Smooth muscle cell (in vitro differentiated cells): Measurements from ENCODE around the gene TSHZ2. TPM values are rescaled to one million over a fixed set of nuclear protein-coding genes. Genes with fewer than 3 reads are reported as not detected.

Experiments
- DNase-seq: peaks from one replicate; lab custom pipeline; 2025; ENCODE audit not compliant: unreplicated experiment; lab: John Stamatoyannopoulos, UW
- H2AFZ ChIP-seq: fragments of 200-600 bp; sonication (generic); 2 replicates; pipeline ENCODE4 v1.6.0; 2016; ENCODE audit warnings: antibody characterized with exemption, low read depth, mild to moderate bottlenecking
- H3F3A ChIP-seq: fragments of 200-600 bp; sonication (generic); 2 replicates; pipeline ENCODE4 v1.6.0; 2017; ENCODE audit warnings: antibody characterized with exemption, low read depth
- H3K27ac ChIP-seq: fragments of 200-600 bp; sonication (generic); 2 replicates; pipeline ENCODE4 v1.5.1; 2016; ENCODE audit warnings: low read depth, mild to moderate bottlenecking
- H3K27me3 ChIP-seq: fragments of 200-600 bp; sonication (generic); 2 replicates; pipeline ENCODE4 v1.6.1; 2016; ENCODE audit warnings: low read depth, mild to moderate bottlenecking
- H3K36me3 ChIP-seq: fragments of 200-600 bp; sonication (generic); 2 replicates; pipeline ENCODE4 v1.5.1; 2016; ENCODE audit warnings: low read depth
- H3K4me1 ChIP-seq: fragments of 200-600 bp; sonication (generic); 2 replicates; pipeline ENCODE4 v1.5.1; 2016; ENCODE audit warnings: low read depth
- H3K4me2 ChIP-seq: fragments of 200-600 bp; sonication (generic); 2 replicates; pipeline ENCODE4 v1.6.0; 2016; ENCODE audit warnings: mild to moderate bottlenecking
- H3K4me3 ChIP-seq: fragments of 200-600 bp; sonication (generic); 2 replicates; pipeline ENCODE4 v1.5.1; 2016; ENCODE audit warnings: mild to moderate bottlenecking
- H3K79me2 ChIP-seq: fragments of 200-600 bp; sonication (generic); 2 replicates; pipeline ENCODE4 v1.6.0; 2016; ENCODE audit warnings: low read depth, mild to moderate bottlenecking
- H3K9ac ChIP-seq: fragments of 200-600 bp; sonication (generic); 2 replicates; pipeline ENCODE4 v1.6.0; 2016; ENCODE audit warnings: low read depth
- H3K9me3 ChIP-seq: fragments of 200-600 bp; sonication (generic); replicated peaks from 2 replicates; pipeline ENCODE4 v1.5.1; 2016; ENCODE audit warnings: low read depth
- H4K20me1 ChIP-seq: fragments of 200-600 bp; sonication (generic); 2 replicates; pipeline ENCODE4 v1.6.0; 2016; ENCODE audit warnings: low read depth
- CTCF ChIP-seq: fragments of 200-600 bp; sonication (generic); IDR thresholded peaks from 2 replicates; pipeline ENCODE4 v1.5.1; 2017; ENCODE audit warnings: borderline replicate concordance, mild to moderate bottlenecking, antibody characterized with exemption; ENCODE audit not compliant: insufficient read depth, poor library complexity, severe bottlenecking
- WGBS: methylation state at CpG from one replicate; pipeline ENCODE4 v1.1.7; 2016; ENCODE audit warnings: low lambda C conversion rate; 5-methylcytosine and 5-hydroxymethylcytosine counted together
- polyA plus RNA-seq: library from polyadenylated mRNA; unstranded; fragments of >200 nt; fragmentation: Nextera tagmentation; extraction: Ambion mirVana; gene quantifications from 2 replicates; pipeline ENCODE4 v1.2.1, GENCODE V29; 2016
- total RNA-seq: library from RNA; depleted of rRNA; stranded (reverse); fragments of >200 nt; gene quantifications from 2 replicates; pipeline ENCODE4 v1.2.3, GENCODE V29; 2014

TSHZ2 gene
- total and polyA plus RNA-seq, 2 experiments from 2014 or later: 4.8 to 6.6 TPM

GRCh38 chr20:53059848-53060247, 87.7 kb downstream of the TSHZ2 start:
- H3K79me2 ChIP-seq: no peaks in the 10 kb centered on the region
- H2AFZ ChIP-seq: no peak overlapping the region
- no peak for TF ChIP-seq CTCF
- no peaks in the 10 kb centered on the region for H3K36me3 ChIP-seq
- H3K4me3 ChIP-seq: no peak overlapping the region
- no peaks in the 10 kb centered on the region for H3K4me1 ChIP-seq
- no peak overlapping the region for H3K27ac ChIP-seq
- 85% methylated on average over 5 of the region's 5 CpGs for WGBS
- no peak overlapping the region for H3K9ac ChIP-seq
- H3K4me2 ChIP-seq: no peak overlapping the region
- no peak for DNase-seq
- H3K9me3 ChIP-seq: no peaks in the 10 kb centered on the region
- H3K27me3 ChIP-seq: no peaks in the 10 kb centered on the region
- H4K20me1 ChIP-seq: no peaks in the 10 kb centered on the region
- H3F3A ChIP-seq: no peaks in the 10 kb centered on the region

GRCh38 chr20:53061192-53062108, 89.3 kb downstream of the TSHZ2 start:
- Histone ChIP-seq H3K79me2 (no peaks in the 10 kb centered on the region), H3K36me3 (no peaks in the 10 kb centered on the region), H3K4me2 (peak overlapping the region; percentile 2), H3K27me3 (no peaks in the 10 kb centered on the region), H4K20me1 (no peaks in the 10 kb centered on the region), H2AFZ (no peak overlapping the region), H3K9ac (no peak overlapping the region), H3F3A (no peaks in the 10 kb centered on the region), H3K27ac (no peak overlapping the region), H3K4me3 (no peak overlapping the region), H3K9me3 (no peaks in the 10 kb centered on the region), H3K4me1 (no peaks in the 10 kb centered on the region)
- 72% methylated on average over 2 of the region's 2 CpGs for WGBS
- TF ChIP-seq CTCF: no peak
- DNase-seq: no peak

- no peak for DNase-seq
- H3K79me2 ChIP-seq: no peaks in the 10 kb centered on the region
- H3K9me3 ChIP-seq: no peaks in the 10 kb centered on the region
- no peaks in the 10 kb centered on the region for H3K36me3 ChIP-seq
- H3F3A ChIP-seq: no peaks in the 10 kb centered on the region
- no peak overlapping the region for H3K4me2 ChIP-seq
- no peak overlapping the region for H3K4me3 ChIP-seq
- H3K9ac ChIP-seq: no peak overlapping the region
- no peak for TF ChIP-seq CTCF
- H4K20me1 ChIP-seq: no peaks in the 10 kb centered on the region
- no peaks in the 10 kb centered on the region for H3K27me3 ChIP-seq
- 89% methylated on average over 7 of the region's 7 CpGs for WGBS
- no peak overlapping the region for H2AFZ ChIP-seq
- no peak overlapping the region for H3K27ac ChIP-seq
- no peaks in the 10 kb centered on the region for H3K4me1 ChIP-seq
These were observed 92.8 kb downstream of the TSHZ2 start for GRCh38 chr20:53064935-53065334.
